ENCODE results near the gene SHD. TPM values are rescaled to one million over a fixed set of nuclear protein-coding genes. Genes with fewer than 3 reads are reported as not detected.
A peak's percentile ranks its signal among the peaks of the same experiment; 100 is the strongest.

Gene SHD
- total RNA-seq, 1 experiment from 2014 or later: 3.5 TPM

DNA sequence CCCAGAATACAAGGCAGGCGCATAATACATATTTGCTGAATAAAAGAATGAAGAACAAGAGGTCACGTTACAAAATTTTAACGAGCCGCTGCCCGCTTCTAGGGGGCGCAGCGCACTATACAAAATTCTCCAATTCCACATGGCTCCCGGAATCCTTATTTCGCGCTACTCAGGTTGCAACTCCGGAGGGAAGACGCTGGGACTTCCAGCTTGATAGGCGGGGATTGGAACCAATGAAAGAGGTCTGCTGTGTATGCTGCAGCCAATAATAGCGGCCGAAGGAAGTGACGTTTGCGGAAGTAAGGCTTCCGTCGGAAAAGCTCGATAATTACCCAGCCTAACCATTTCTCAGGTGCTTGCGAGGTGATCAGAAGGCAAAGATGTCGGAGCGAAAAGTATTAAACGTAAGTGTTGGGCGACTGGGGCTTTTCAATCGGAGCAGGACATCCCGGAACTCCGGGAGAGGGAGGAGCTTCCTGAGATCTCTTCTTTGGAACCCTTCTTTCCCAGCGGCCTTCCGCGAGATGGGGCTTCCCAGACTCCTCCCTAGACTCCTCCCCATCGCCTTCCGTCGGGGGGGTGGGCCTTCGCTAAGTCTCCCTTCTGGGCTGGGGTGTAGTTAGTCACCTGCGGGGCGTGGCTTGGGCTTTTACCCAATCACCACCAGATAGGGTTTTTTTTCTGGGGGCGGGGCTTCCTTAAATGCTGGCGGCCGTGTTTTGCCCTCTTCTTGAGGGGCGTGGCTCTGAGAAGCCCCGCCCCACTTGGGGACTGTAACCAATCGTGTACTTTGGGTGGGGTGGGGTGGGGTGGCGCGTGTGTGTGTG, 32.1 kb upstream of the SHD start, which contains the start of gene YJU2:
TSS of gene YJU2 (plus strand) at position 314 of the 827 bp plus-strand sequence. CDS start at position 381, 67 bp downstream.
- Mint-ChIP-seq H3K4me1 (ENCODE audit: low read depth, unreplicated experiment) (peaks cover 7% of the 10 kb centered on the region), H3K27me3 (ENCODE audit: insufficient read depth, unreplicated experiment) (no peaks in the 10 kb centered on the region), H3K9me3 (ENCODE audit: unreplicated experiment) (no peaks in the 10 kb centered on the region), H3K36me3 (ENCODE audit: insufficient read depth, unreplicated experiment) (peaks cover 44% of the 10 kb centered on the region), H3K4me3 (ENCODE audit: unreplicated experiment) (peak within 1 kb of the TSS; percentile 96), H3K27ac (ENCODE audit: unreplicated experiment) (peak within 1 kb of the TSS; percentile 100)
- TSS peak; percentile 96 for BruUV-seq (replicated peaks)
- intact Hi-C loops (cut with micrococcal nuclease; ENCODE audit: unreplicated experiment): loop anchor here (1.0 kb wide), 1 partner anchor 95 kb away; no protein-coding TSS in a partner anchor
- CTCF ChIA-PET: interaction anchor here (0.6 to 1.3 kb wide), 10 partner anchors 13 to 669 kb away, joined by 3 to 16 read pairs (median 4); partner anchors contain the start of genes CHAF1A and MPND
- DNase-seq: peak; percentile 99
- no peaks in the 10 kb centered on the region; the same call in 1 of the 2 replicates for H3K36me3 ChIP-seq (ENCODE audit: control insufficient read depth, insufficient read depth, low read length)
- TF ChIP-seq, protein P1, sequence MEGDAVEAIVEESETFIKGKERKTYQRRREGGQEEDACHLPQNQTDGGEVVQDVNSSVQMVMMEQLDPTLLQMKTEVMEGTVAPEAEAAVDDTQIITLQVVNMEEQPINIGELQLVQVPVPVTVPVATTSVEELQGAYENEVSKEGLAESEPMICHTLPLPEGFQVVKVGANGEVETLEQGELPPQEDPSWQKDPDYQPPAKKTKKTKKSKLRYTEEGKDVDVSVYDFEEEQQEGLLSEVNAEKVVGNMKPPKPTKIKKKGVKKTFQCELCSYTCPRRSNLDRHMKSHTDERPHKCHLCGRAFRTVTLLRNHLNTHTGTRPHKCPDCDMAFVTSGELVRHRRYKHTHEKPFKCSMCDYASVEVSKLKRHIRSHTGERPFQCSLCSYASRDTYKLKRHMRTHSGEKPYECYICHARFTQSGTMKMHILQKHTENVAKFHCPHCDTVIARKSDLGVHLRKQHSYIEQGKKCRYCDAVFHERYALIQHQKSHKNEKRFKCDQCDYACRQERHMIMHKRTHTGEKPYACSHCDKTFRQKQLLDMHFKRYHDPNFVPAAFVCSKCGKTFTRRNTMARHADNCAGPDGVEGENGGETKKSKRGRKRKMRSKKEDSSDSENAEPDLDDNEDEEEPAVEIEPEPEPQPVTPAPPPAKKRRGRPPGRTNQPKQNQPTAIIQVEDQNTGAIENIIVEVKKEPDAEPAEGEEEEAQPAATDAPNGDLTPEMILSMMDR (IDR thresholded peaks at IDR 0.05; ENCODE audit: insufficient read depth in 1 of 2, low read depth in 1 of 2, low read length in 1 of 2, severe bottlenecking in 1 of 2, unreplicated experiment in 1 of 2): peak in 1 of 2 experiments; percentile 54
- POLR2A ChIA-PET: interaction anchor here (0.5 to 1.2 kb wide), 3 partner anchors 42 to 155 kb away, joined by 4 to 11 read pairs (median 4); partner anchors contain the start of gene CHAF1A
- H3K9me3 ChIP-seq: no peaks in the 10 kb centered on the region
- H3K27me3 ChIP-seq (replicated peaks; ENCODE audit: control insufficient read depth, insufficient read depth, low read length): no peaks in the 10 kb centered on the region
- peak within 1 kb of the TSS; percentile 52 for H3K4me3 ChIP-seq (ENCODE audit: low read depth, low read length)
- 0 out of 2 replicates have a peak, but pooled peaks cover 5% of the 10 kb centered on the region for H3K4me1 ChIP-seq

DNA sequence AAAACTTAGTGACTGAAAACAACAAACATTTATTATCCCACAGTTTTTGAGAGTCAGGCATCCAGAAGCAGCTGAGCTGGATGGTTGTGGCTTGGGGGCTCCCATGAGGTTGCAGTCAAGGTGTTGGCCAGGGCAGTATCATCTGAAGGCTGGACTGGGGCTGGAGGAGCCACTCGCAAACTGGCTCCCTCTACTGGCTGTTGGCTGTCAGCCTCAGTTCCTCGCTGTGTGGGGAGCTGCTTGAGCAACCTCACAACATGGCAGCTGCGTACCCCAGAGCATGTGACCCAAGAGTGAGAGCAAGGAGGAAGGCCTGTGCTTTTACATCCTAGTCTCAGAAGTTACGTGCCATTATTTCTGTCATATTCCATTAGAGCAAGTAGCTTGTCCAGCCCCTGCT, 22.5 kb upstream of the SHD start:
- Mint-ChIP-seq H3K4me3 (ENCODE audit: unreplicated experiment) (no peak overlapping the region), H3K9me3 (ENCODE audit: unreplicated experiment) (no peaks in the 10 kb centered on the region), H3K4me1 (ENCODE audit: low read depth, unreplicated experiment) (no peaks in the 10 kb centered on the region), H3K27ac (ENCODE audit: unreplicated experiment) (no peak overlapping the region), H3K27me3 (ENCODE audit: insufficient read depth, unreplicated experiment) (no peaks in the 10 kb centered on the region), H3K36me3 (ENCODE audit: insufficient read depth, unreplicated experiment) (peaks cover 61% of the 10 kb centered on the region)
- TF ChIP-seq, protein P1 (IDR thresholded peaks at IDR 0.05; ENCODE audit: insufficient read depth in 1 of 2, low read depth in 1 of 2, low read length in 1 of 2, severe bottlenecking in 1 of 2, unreplicated experiment in 1 of 2): no peak
- intact Hi-C loops (cut with micrococcal nuclease; ENCODE audit: unreplicated experiment): no loop called here
- no TSS peak for BruUV-seq (replicated peaks)
- POLR2A ChIA-PET: interaction anchor here (0.6 kb wide), 1 partner anchor 86 kb away, joined by 3 read pairs; no protein-coding TSS in a partner anchor
- no peak for DNase-seq
- no peaks in the 10 kb centered on the region for H3K9me3 ChIP-seq
- H3K4me1 ChIP-seq: no peaks in the 10 kb centered on the region
- H3K27me3 ChIP-seq (replicated peaks; ENCODE audit: control insufficient read depth, insufficient read depth, low read length): no peaks in the 10 kb centered on the region
- CTCF ChIA-PET: interaction anchor here (0.7 kb wide), 1 partner anchor 12 kb away, joined by 3 read pairs; no protein-coding TSS in a partner anchor
- H3K36me3 ChIP-seq (ENCODE audit: control insufficient read depth, insufficient read depth, low read length): no peaks in the 10 kb centered on the region
- H3K4me3 ChIP-seq (ENCODE audit: low read depth, low read length): no peak overlapping the region

DNA sequence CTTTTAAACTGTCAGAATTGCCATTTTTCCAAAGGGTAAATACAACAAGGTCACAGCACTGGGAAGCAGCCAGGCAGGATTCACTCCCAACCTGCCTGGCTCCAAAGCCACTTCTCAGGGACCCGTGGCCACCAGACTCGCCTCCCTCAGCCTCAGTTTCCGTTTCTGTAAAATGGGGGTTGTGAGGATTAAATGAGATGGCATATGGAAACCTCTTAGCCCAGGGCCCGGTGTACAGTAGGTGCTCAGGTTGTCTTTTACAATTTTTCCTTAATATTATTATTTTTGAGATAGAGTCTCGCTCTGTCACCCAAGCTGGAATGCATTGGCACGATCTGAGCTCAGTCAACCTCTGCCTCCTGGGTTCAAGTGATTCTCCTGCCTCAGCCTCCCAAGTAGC, 22.0 kb upstream of the SHD start:
- Histone ChIP-seq H3K4me3 (ENCODE audit: low read depth, low read length) (no peak overlapping the region), H3K36me3 (ENCODE audit: control insufficient read depth, insufficient read depth, low read length) (no peaks in the 10 kb centered on the region), H3K4me1 (no peaks in the 10 kb centered on the region), H3K27me3 (replicated peaks; ENCODE audit: control insufficient read depth, insufficient read depth, low read length) (no peaks in the 10 kb centered on the region), H3K9me3 (no peaks in the 10 kb centered on the region)
- BruUV-seq (replicated peaks): no TSS peak
- H3K9me3 Mint-ChIP-seq (ENCODE audit: unreplicated experiment): no peaks in the 10 kb centered on the region
- no peaks in the 10 kb centered on the region for H3K27me3 Mint-ChIP-seq (ENCODE audit: insufficient read depth, unreplicated experiment)
- TF ChIP-seq, protein P1 (IDR thresholded peaks at IDR 0.05; ENCODE audit: insufficient read depth in 1 of 2, low read depth in 1 of 2, low read length in 1 of 2, severe bottlenecking in 1 of 2, unreplicated experiment in 1 of 2): no peak
- no peaks in the 10 kb centered on the region for H3K4me1 Mint-ChIP-seq (ENCODE audit: low read depth, unreplicated experiment)
- H3K36me3 Mint-ChIP-seq (ENCODE audit: insufficient read depth, unreplicated experiment): peaks cover 56% of the 10 kb centered on the region
- no peak overlapping the region for H3K4me3 Mint-ChIP-seq (ENCODE audit: unreplicated experiment)
- ChIA-PET CTCF (interaction anchor here (0.7 kb wide), 1 partner anchor 11 kb away, joined by 3 read pairs; no protein-coding TSS in a partner anchor), POLR2A (no interaction called here)
- no peak overlapping the region for H3K27ac Mint-ChIP-seq (ENCODE audit: unreplicated experiment)
- intact Hi-C loops (cut with micrococcal nuclease; ENCODE audit: unreplicated experiment): no loop called here
- no peak for DNase-seq
